ENCODE measurements around the gene SSH3. TPM values are rescaled to one million over a fixed set of nuclear protein-coding genes. Genes with fewer than 3 reads are reported as not detected.
A peak's percentile ranks its signal among the peaks of the same experiment; 100 is the strongest.

The SSH3 gene
- total RNA-seq, 1 donor: 25.0 TPM

- peaks cover 4% of the 10 kb centered on the region for H3K36me3 ChIP-seq (ENCODE audit: insufficient read depth, low read length)
- peaks cover 3% of the 10 kb centered on the region for H4K20me1 ChIP-seq (ENCODE audit: insufficient read depth, low read length)
- H3K9me3 ChIP-seq (ENCODE audit: low read depth, low read length): no peaks in the 10 kb centered on the region
- no peak for TF ChIP-seq CTCF (IDR thresholded peaks at IDR 0.05; ENCODE audit: extremely low read depth, low read depth, low read length)
- no peaks in the 10 kb centered on the region for H3K27me3 ChIP-seq (ENCODE audit: insufficient read depth, low read length)
- peaks cover 52% of the 10 kb centered on the region for H3K4me1 ChIP-seq (ENCODE audit: insufficient read depth, low read length)
- DNase-seq (ENCODE audit: insufficient read length, low spot score, missing footprints): peak; percentile 70
- no peak overlapping the region for H2AFZ ChIP-seq (ENCODE audit: low read length)
- no peak overlapping the region for H3K4me2 ChIP-seq (ENCODE audit: insufficient read depth, low read length)
- H3K27ac ChIP-seq (ENCODE audit: low read depth, low read length): no peak overlapping the region
- no peak overlapping the region for H3K4me3 ChIP-seq (ENCODE audit: insufficient read depth, low read length)
- peaks cover 12% of the 10 kb centered on the region for H3K79me2 ChIP-seq (ENCODE audit: insufficient read depth, low read length)
Observed at GRCh38 chr11:67349036-67349435, 45.7 kb downstream of the SSH3 start.

- Histone ChIP-seq H3K27ac (ENCODE audit: low read depth, low read length) (no peak overlapping the region), H2AFZ (ENCODE audit: low read length) (no peak overlapping the region), H3K27me3 (ENCODE audit: insufficient read depth, low read length) (no peaks in the 10 kb centered on the region), H3K4me3 (ENCODE audit: insufficient read depth, low read length) (no peak overlapping the region), H4K20me1 (ENCODE audit: insufficient read depth, low read length) (peaks cover 3% of the 10 kb centered on the region), H3K36me3 (ENCODE audit: insufficient read depth, low read length) (peaks cover 4% of the 10 kb centered on the region), H3K9me3 (ENCODE audit: low read depth, low read length) (no peaks in the 10 kb centered on the region), H3K4me1 (ENCODE audit: insufficient read depth, low read length) (peaks cover 57% of the 10 kb centered on the region), H3K4me2 (ENCODE audit: insufficient read depth, low read length) (no peak overlapping the region), H3K79me2 (ENCODE audit: insufficient read depth, low read length) (peaks cover 12% of the 10 kb centered on the region)
- no peak for TF ChIP-seq CTCF (IDR thresholded peaks at IDR 0.05; ENCODE audit: extremely low read depth, low read depth, low read length)
- DNase-seq (ENCODE audit: insufficient read length, low spot score, missing footprints): peak; percentile 23
Observed at GRCh38 chr11:67349457-67349856, 46.1 kb downstream of the SSH3 start.

- no peak overlapping the region for H3K4me2 ChIP-seq (ENCODE audit: insufficient read depth, low read length)
- H3K9me3 ChIP-seq (ENCODE audit: low read depth, low read length): no peaks in the 10 kb centered on the region
- no peak overlapping the region for H2AFZ ChIP-seq (ENCODE audit: low read length)
- H3K79me2 ChIP-seq (ENCODE audit: insufficient read depth, low read length): peaks cover 12% of the 10 kb centered on the region
- no peak for TF ChIP-seq CTCF (IDR thresholded peaks at IDR 0.05; ENCODE audit: extremely low read depth, low read depth, low read length)
- H3K27me3 ChIP-seq (ENCODE audit: insufficient read depth, low read length): no peaks in the 10 kb centered on the region
- peaks cover 62% of the 10 kb centered on the region for H3K4me1 ChIP-seq (ENCODE audit: insufficient read depth, low read length)
- no peak overlapping the region for H3K27ac ChIP-seq (ENCODE audit: low read depth, low read length)
- H3K4me3 ChIP-seq (ENCODE audit: insufficient read depth, low read length): no peak overlapping the region
- H4K20me1 ChIP-seq (ENCODE audit: insufficient read depth, low read length): peaks cover 3% of the 10 kb centered on the region
- DNase-seq (ENCODE audit: insufficient read length, low spot score, missing footprints): no peak
- peaks cover 4% of the 10 kb centered on the region for H3K36me3 ChIP-seq (ENCODE audit: insufficient read depth, low read length)
Observed at GRCh38 chr11:67349928-67350465, 46.7 kb downstream of the SSH3 start.

GRCh38 chr11:67351275-67352005 lies 48.1 kb downstream of the SSH3 start:
- Histone ChIP-seq H3K4me2 (ENCODE audit: insufficient read depth, low read length) (peak overlapping the region; percentile 12), H3K79me2 (ENCODE audit: insufficient read depth, low read length) (peaks cover 12% of the 10 kb centered on the region), H3K4me1 (ENCODE audit: insufficient read depth, low read length) (peaks cover 71% of the 10 kb centered on the region), H3K27me3 (ENCODE audit: insufficient read depth, low read length) (no peaks in the 10 kb centered on the region), H4K20me1 (ENCODE audit: insufficient read depth, low read length) (no peaks in the 10 kb centered on the region), H2AFZ (ENCODE audit: low read length) (no peak overlapping the region), H3K4me3 (ENCODE audit: insufficient read depth, low read length) (no peak overlapping the region), H3K27ac (ENCODE audit: low read depth, low read length) (peak overlapping the region; percentile 16), H3K36me3 (ENCODE audit: insufficient read depth, low read length) (peaks cover 4% of the 10 kb centered on the region), H3K9me3 (ENCODE audit: low read depth, low read length) (no peaks in the 10 kb centered on the region)
- peak; percentile 95 for DNase-seq (ENCODE audit: insufficient read length, low spot score, missing footprints)
- peak; percentile 94 for TF ChIP-seq CTCF (IDR thresholded peaks at IDR 0.05; ENCODE audit: extremely low read depth, low read depth, low read length)
